Body of pancreas (tissue), 4 donors: ENCODE data around the gene TRAK2. TPM values are rescaled to one million over a fixed set of nuclear protein-coding genes. Genes with fewer than 3 reads are reported as not detected.

ENCODE experiments used
- ATAC-seq: fragments of 150-250 bp; one replicate; pipeline ENCODE4 v1.9.1; 2016
- DNase-seq, 4 donors: peaks; one replicate each; pipeline ENCODE4 v3.0.0-alpha.2; 2019
- H3K27ac ChIP-seq, 4 donors: fragments of 200-600 bp; sonication (generic); 1 replicate in 3 of 4; 2 replicates in 1 of 4; pipeline versions ENCODE4 v1.5.1 to v1.6.1; 2016 to 2019; ENCODE audit warnings: mild to moderate bottlenecking in 1 of 4, mixed read lengths in 1 of 4, moderate library complexity in 1 of 4
- H3K27me3 ChIP-seq, 2 donors: fragments of 200-600 bp; sonication (generic); one replicate each; pipeline ENCODE4 v1.6.0; 2016; ENCODE audit warnings: mild to moderate bottlenecking in 1 of 2
- H3K36me3 ChIP-seq, 2 donors: fragments of 200-600 bp; sonication (generic); replicated peaks in 1 of 2; 2 replicates each; pipeline ENCODE4 v1.5.1; 2016; ENCODE audit warnings: low read depth in 2 of 2; ENCODE audit not compliant: insufficient read depth in 1 of 2
- H3K4me1 ChIP-seq: fragments of 200-600 bp; sonication (generic); one replicate; pipeline ENCODE4 v1.6.0; 2016
- H3K4me3 ChIP-seq, 2 donors: fragments of 200-600 bp; sonication (generic); 1 replicate in 1 of 2; 2 replicates in 1 of 2; pipeline ENCODE4 v1.5.1; 2016 to 2019
- H3K9me3 ChIP-seq, 3 donors: fragments of 200-600 bp; sonication (generic); 1 replicate in 2 of 3; 2 replicates in 1 of 3; pipeline ENCODE4 v1.5.1; 2016
- CTCF ChIP-seq, 7 experiments: fragments of 450-650 bp in 4 of 7; fragments of 200-600 bp in 3 of 7; sonication (generic) in 3 of 7; IDR thresholded peaks; one replicate each; pipeline ENCODE4 v1.5.1; 2016 to 2019; ENCODE audit warnings: antibody characterized with exemption in 7 of 7
- POLR2A ChIP-seq, 3 donors: fragments of 450-650 bp; IDR thresholded peaks; one replicate each; pipeline ENCODE4 v1.6.1; 2016; ENCODE audit warnings: antibody characterized with exemption in 3 of 3, mild to moderate bottlenecking in 2 of 3
- WGBS, 2 donors: methylation state at CpG; one replicate each; pipeline ENCODE4 v1.1.5; 2017; 5-methylcytosine and 5-hydroxymethylcytosine counted together
- intact Hi-C: fragments of 100-400 bp; cut with DNase I; formaldehyde crosslinking; loops from one replicate; pipeline ENCODE4 v1.15.1; 2023
- total RNA-seq, 2 donors: library from RNA; depleted of rRNA; stranded (reverse); fragments of >200 nt; gene quantifications; one replicate each; pipeline ENCODE4 v1.1.0, GENCODE V29; 2016

TRAK2 gene
- 10 to 100 TPM; 13.8 to 24.9 TPM for total RNA-seq

DNA sequence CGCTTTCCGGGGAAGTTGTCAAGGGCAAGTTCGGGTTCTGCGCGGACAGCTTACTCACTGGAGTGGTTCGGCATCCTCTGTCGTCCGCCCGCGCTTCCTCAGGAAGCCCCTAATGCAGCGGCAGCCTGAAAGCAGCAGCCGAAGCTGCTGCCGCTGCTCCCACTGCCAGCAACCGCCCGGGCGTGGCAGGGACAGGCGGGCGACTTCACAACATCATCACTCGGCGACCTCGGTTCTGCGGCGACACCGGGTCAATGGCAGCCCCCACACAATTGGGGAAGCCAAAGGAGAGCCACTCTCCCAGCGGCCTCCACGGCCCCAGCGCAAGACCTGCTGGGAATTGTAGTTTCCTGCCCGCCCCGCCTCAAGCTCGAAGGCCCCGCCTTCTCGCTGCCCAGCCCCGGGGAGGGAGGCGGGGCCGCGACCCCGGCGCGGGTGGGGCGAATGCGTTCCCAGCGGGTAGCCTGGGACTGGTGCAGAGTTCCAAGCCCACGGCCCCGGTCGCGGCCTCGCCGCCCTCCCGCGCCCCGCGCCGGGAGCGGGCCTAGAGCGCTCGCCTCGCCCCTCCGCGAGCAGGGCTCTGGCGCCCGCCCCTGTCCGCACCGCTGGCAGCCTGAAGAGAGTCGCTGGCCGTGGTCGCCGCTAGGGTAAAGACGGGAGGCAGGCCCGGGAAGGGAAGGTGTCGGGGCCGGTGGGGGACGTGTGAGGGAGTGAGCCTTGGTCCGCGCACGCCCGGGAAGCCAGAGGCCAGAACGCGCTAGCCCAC lies at the start of gene TRAK2, which contains the start of gene STRADB:
TRAK2 (minus strand) TSS at position 167 of the 766 bp plus-strand sequence. CDS start 30,951 bp downstream, outside the sequence.
STRADB (plus strand) TSS at position 449 of the 766 bp plus-strand sequence. CDS start 3,101 bp downstream, outside the sequence.
- intact Hi-C loops = loop anchor here (10.0 kb wide), 1 partner anchor 57 kb away; no protein-coding TSS in a partner anchor
- ATAC-seq (peak; percentile 96), DNase-seq (peak; percentile 92 to 96 (median 93))
- H3K9me3 ChIP-seq = no peaks in the 10 kb centered on the region
- no peaks in the 10 kb centered on the region for H3K36me3 ChIP-seq
- peak in 5 of 7 experiments; percentile 20 to 59 (median 50) for TF ChIP-seq CTCF (IDR thresholded peaks at IDR 0.05)
- peak; percentile 60 to 89 (median 85) for TF ChIP-seq POLR2A (IDR thresholded peaks at IDR 0.05)
- H3K4me1 ChIP-seq = peaks cover 53% of the 10 kb centered on the region
- H3K27ac ChIP-seq = peak within 1 kb of the TSS; percentile 87 to 91 (median 90)
- 0 to 1% methylated on average over 3 to 71 of the region's 78 CpGs for WGBS, 2 donors
- H3K27me3 ChIP-seq = no peaks in the 10 kb centered on the region
- peak within 1 kb of the TSS; percentile 84 to 92 for H3K4me3 ChIP-seq

- Histone ChIP-seq H3K27me3 (no peaks in the 10 kb centered on the region), H3K36me3 (no peaks in the 10 kb centered on the region), H3K9me3 (no peaks in the 10 kb centered on the region), H3K27ac (no peak overlapping the region), H3K4me1 (no peaks in the 10 kb centered on the region), H3K4me3 (no peak overlapping the region)
- 50 to 55% methylated on average over 3 of the region's 3 CpGs for WGBS, 2 donors
- TF ChIP-seq POLR2A (IDR thresholded peaks at IDR 0.05) (no peak), CTCF (IDR thresholded peaks at IDR 0.05) (no peak)
- no peak for DNase-seq
- intact Hi-C loops = no loop called here
- ATAC-seq = no peak
Measured at GRCh38 chr2:201500534-201500933, 49.3 kb upstream of the TRAK2 start.

- intact Hi-C loops = no loop called here
- WGBS, 2 donors = 58 to 68% methylated on average over 1 of the region's 1 CpG
- no peak for DNase-seq
- H3K27me3 ChIP-seq = no peaks in the 10 kb centered on the region
- H3K27ac ChIP-seq = no peak overlapping the region
- H3K4me1 ChIP-seq = no peaks in the 10 kb centered on the region
- no peak for TF ChIP-seq POLR2A (IDR thresholded peaks at IDR 0.05)
- no peak for TF ChIP-seq CTCF (IDR thresholded peaks at IDR 0.05)
- no peaks in the 10 kb centered on the region for H3K9me3 ChIP-seq
- no peak for ATAC-seq
- H3K4me3 ChIP-seq = no peak overlapping the region
- H3K36me3 ChIP-seq = no peaks in the 10 kb centered on the region
Measured at GRCh38 chr2:201496785-201497184, 45.5 kb upstream of the TRAK2 start.

DNA sequence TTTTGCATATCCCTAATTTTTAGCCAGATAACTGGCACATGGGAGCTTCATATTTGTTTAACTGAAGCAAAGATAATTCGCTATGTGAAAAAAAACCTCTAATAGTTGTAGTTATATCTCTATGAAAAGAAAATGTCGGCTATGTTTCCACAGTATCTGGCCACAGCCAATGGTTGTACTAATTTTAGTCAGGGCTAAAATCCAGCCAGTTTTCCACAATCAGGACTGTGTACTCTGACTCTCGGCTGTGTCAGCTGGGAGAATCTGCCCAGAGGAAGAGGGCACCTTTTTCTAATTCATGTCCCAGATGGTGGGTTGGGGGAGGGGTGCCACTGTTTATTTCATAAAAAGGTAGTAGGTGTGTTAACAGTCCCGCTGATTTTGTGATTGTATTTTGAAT lies 39.0 kb upstream of the TRAK2 start:
- Histone ChIP-seq H3K36me3 (no peaks in the 10 kb centered on the region), H3K9me3 (no peaks in the 10 kb centered on the region), H3K4me3 (no peak overlapping the region), H3K4me1 (no peaks in the 10 kb centered on the region), H3K27ac (no peak overlapping the region), H3K27me3 (no peaks in the 10 kb centered on the region)
- DNase-seq (no peak), ATAC-seq (no peak)
- intact Hi-C loops = no loop called here
- TF ChIP-seq CTCF (IDR thresholded peaks at IDR 0.05) (no peak), POLR2A (IDR thresholded peaks at IDR 0.05) (no peak)
- 82 to 86% methylated on average over 4 of the region's 4 CpGs for WGBS, 2 donors
